Activated CD4-positive, alpha-beta T cell treated with anti-CD3 and anti-CD28 coated beads for 36 hours (primary cell): ENCODE results near the gene DCLRE1B. TPM values are rescaled to one million over a fixed set of nuclear protein-coding genes. Genes with fewer than 3 reads are reported as not detected.

ENCODE experiments used
- total RNA-seq, 2 experiments: library from RNA; stranded (reverse); gene quantifications; one replicate each; pipeline ENCODE4 v1.2.3, GENCODE V29; 2021

DCLRE1B gene
- total RNA-seq, 2 experiments from 2014 or later, result 18.2 to 21.8 TPM

Other genes starting within 250 kb of the DCLRE1B start
- 10 to 100 TPM; 11.3 to 12.2 TPM for gene PHTF1, start 145.8 kb upstream of the DCLRE1B start, total RNA-seq
- gene RSBN1, start 92.8 kb upstream of the DCLRE1B start, total RNA-seq, result 10 to 100 TPM; 22.1 to 24.3 TPM
- 10 to 100 TPM; 42.4 to 52.6 TPM for gene PTPN22, start 33.6 kb upstream of the DCLRE1B start, total RNA-seq
- 1 to 10 TPM; 1.1 to 1.3 TPM for gene BCL2L15, start 17.7 kb upstream of the DCLRE1B start, total RNA-seq
- 10 to 100 TPM; 27.7 to 39.2 TPM for gene AP4B1, start 527 bp upstream of the DCLRE1B start, total RNA-seq
- 10 to 100 TPM; 42.2 to 50.3 TPM for gene HIPK1, start 24.0 kb downstream of the DCLRE1B start, total RNA-seq
- gene OLFML3, start 74.1 kb downstream of the DCLRE1B start, total RNA-seq, result under 1 TPM in 1 of 2 experiments, not detected in 1; 0.11 TPM
- gene SYT6, start 248.5 kb downstream of the DCLRE1B start, total RNA-seq, result not detected